Mucosa of descending colon (tissue), 3 donors: Measurements from ENCODE around the gene TMSB4X. TPM values are rescaled to one million over a fixed set of nuclear protein-coding genes. Genes with fewer than 3 reads are reported as not detected.
"Not testable (repeated sequence)": the region's sequence is repeated elsewhere in the genome, so short reads cannot be mapped to it uniquely, and the experiment has no call there.

Experiments
- ATAC-seq: fragments of 200-7000 bp; cut with Tn5 transposase; one replicate; pipeline ENCODE4 v1.9.1; 2020; ENCODE audit warnings: mild to moderate bottlenecking, moderate library complexity
- DNase-seq, 3 donors: peaks; one replicate each; pipeline ENCODE4 v3.0.0-alpha.2; 2020
- H3K36me3 ChIP-seq: fragments of 200-600 bp; one replicate; pipeline ENCODE4 v1.8.0; 2021; ENCODE audit warnings: low read depth, mild to moderate bottlenecking
- H3K4me1 ChIP-seq: fragments of 200-600 bp; one replicate; pipeline ENCODE4 v1.8.0; 2021; ENCODE audit warnings: low read depth, mild to moderate bottlenecking
- H3K4me3 ChIP-seq: fragments of 200-600 bp; one replicate; pipeline ENCODE4 v1.8.0; 2021; ENCODE audit warnings: mild to moderate bottlenecking
- H3K9me3 ChIP-seq: fragments of 200-600 bp; one replicate; pipeline ENCODE4 v1.8.0; 2021; ENCODE audit warnings: mild to moderate bottlenecking
- CTCF ChIP-seq: fragments of 200-600 bp; IDR thresholded peaks from one replicate; pipeline ENCODE4 v1.8.0; 2022; ENCODE audit warnings: antibody characterized with exemption, mild to moderate bottlenecking
- intact Hi-C, 2 donors: fragments of 100-400 bp; cut with DNase I in 1 of 2; cut with micrococcal nuclease in 1 of 2; formaldehyde crosslinking; loops; one replicate each; pipeline versions ENCODE4 v1.11.0 to v1.11.1; 2022; cut with DNase I, micrococcal nuclease
- total RNA-seq, 3 donors: library from RNA; stranded (reverse); fragmentation: NEBNext Ultra II Directional in 2 of 3; extraction: Animal tissue kit (Norgen Biotek cat#: 25700) in 2 of 3; gene quantifications; one replicate each; pipeline versions ENCODE4 v1.2.1 to v1.2.4, GENCODE V29; 2021 to 2023
- donor health status: DM: no; HTN: no; CAD: no; lungs with moderate emphysema.
- donor health status: DM: no; HTN: no; CAD: no.
- donor health status: DM: no; HTN: yes; CAD: no.

TMSB4X gene
- total RNA-seq, 3 donors from 2014 or later: 2,288 to 5,392 (median 5,014) TPM

- intact Hi-C loops: no loop called here
- ATAC-seq: peak; percentile 78
- H3K4me3 ChIP-seq: no peak overlapping the region
- no peak for TF ChIP-seq CTCF
- no peaks in the 10 kb centered on the region for H3K4me1 ChIP-seq
- DNase-seq: peak in 1 of 3 donors; percentile 54
- H3K36me3 ChIP-seq: no peaks in the 10 kb centered on the region
- no peaks in the 10 kb centered on the region for H3K9me3 ChIP-seq
Measured at GRCh38 chrX:12956704-12957534, 18.0 kb upstream of the TMSB4X start.

GRCh38 chrX:12958059-12958458 lies 16.9 kb upstream of the TMSB4X start:
- TF ChIP-seq CTCF: no peak
- no peaks in the 10 kb centered on the region for H3K4me1 ChIP-seq
- H3K36me3 ChIP-seq: no peaks in the 10 kb centered on the region
- H3K9me3 ChIP-seq: no peaks in the 10 kb centered on the region
- DNase-seq (no peak), ATAC-seq (no peak)
- H3K4me3 ChIP-seq: no peak overlapping the region
- intact Hi-C loops: no loop called here

- no peaks in the 10 kb centered on the region for H3K9me3 ChIP-seq
- H3K4me3 ChIP-seq: no peak overlapping the region
- DNase-seq (no peak), ATAC-seq (no peak)
- H3K4me1 ChIP-seq: no peaks in the 10 kb centered on the region
- intact Hi-C loops: no loop called here
- no peak for TF ChIP-seq CTCF
- no peaks in the 10 kb centered on the region for H3K36me3 ChIP-seq
Measured at GRCh38 chrX:12958461-12958860, 16.4 kb upstream of the TMSB4X start.

- DNase-seq (no peak), ATAC-seq (no peak)
- Histone ChIP-seq H3K9me3 (no peaks in the 10 kb centered on the region), H3K4me1 (no peaks in the 10 kb centered on the region), H3K4me3 (no peak overlapping the region), H3K36me3 (no peaks in the 10 kb centered on the region)
- intact Hi-C loops: no loop called here
- TF ChIP-seq CTCF: no peak
Measured at GRCh38 chrX:12961196-12961718, 13.7 kb upstream of the TMSB4X start.

- Histone ChIP-seq H3K9me3 (no peaks in the 10 kb centered on the region), H3K4me1 (no peaks in the 10 kb centered on the region), H3K4me3 (no peak overlapping the region), H3K36me3 (no peaks in the 10 kb centered on the region)
- DNase-seq: no peak
- TF ChIP-seq CTCF: no peak
- intact Hi-C loops: no loop called here
- ATAC-seq: peak; percentile 29
Measured at GRCh38 chrX:12962041-12962504, 12.8 kb upstream of the TMSB4X start.

GRCh38 chrX:12963210-12963850 lies 11.6 kb upstream of the TMSB4X start:
- H3K36me3 ChIP-seq, H3K4me3 ChIP-seq, H3K4me1 ChIP-seq, intact Hi-C loops, H3K9me3 ChIP-seq, ATAC-seq, DNase-seq: not testable (repeated sequence)
